ENCODE results near the gene RHCG. TPM values are rescaled to one million over a fixed set of nuclear protein-coding genes. Genes with fewer than 3 reads are reported as not detected.

Gene RHCG
- polyA plus RNA-seq, 1 of the 3 experiments (the other 2 are of a cell fraction): not detected

DNA sequence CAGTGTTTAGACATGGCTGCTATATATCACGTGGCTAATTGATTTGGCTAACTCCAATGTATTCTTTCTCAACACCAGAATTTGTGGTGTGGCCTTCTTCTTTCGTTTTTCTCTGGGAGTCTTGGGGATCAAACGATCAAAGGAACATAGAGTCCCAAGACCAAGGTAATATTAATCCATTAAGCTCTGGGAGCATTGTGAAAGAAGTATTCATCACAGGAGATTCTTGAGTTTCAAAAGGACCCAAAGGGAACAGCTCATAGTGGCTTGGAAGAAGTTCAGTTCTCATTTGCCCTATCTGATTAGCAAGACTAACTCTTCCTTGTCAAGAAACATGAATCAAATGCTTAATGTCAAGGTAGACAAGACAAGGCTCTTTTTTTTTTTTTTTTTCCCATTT lies 46.0 kb upstream of the RHCG start:
- Histone ChIP-seq H3K9me3 (peaks cover 8% of the 10 kb centered on the region), H3K4me3 (ENCODE audit: low read depth in 2 of 2, low read length in 1 of 2) (no peak overlapping the region)

DNA sequence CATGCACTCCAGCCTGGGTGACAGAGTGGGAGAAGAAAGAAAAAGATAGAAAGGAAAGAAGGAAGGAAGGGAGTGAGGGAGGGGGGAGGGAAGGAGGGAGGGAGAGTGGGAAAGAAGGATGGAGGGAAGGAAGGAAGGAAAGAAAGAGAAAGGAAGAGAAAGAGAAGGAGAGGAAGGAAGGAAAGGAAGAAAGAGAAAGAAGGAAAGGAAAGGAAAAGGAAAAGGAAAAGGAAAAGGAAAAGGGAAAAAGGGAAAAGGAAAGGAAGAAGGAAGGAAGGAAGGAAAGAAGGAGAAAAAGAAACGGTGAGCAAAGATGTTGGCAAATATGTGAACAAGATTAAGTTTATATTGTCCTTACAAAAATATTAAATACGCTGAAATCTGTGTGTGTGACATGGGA lies 42.6 kb upstream of the RHCG start:
- Histone ChIP-seq H3K9me2 (no peaks in the 10 kb centered on the region), H3K27me3 (ENCODE audit: insufficient read depth) (no peaks in the 10 kb centered on the region), H3F3A (replicated peaks; ENCODE audit: insufficient read depth) (no peaks in the 10 kb centered on the region), H3K4me3 (ENCODE audit: low read depth in 2 of 2, low read length in 1 of 2) (no peak overlapping the region), H3K4me2 (no peak overlapping the region), H3K4me1 (ENCODE audit: control insufficient read depth in 1 of 2, insufficient read depth in 2 of 2, low read depth in 1 of 2, low read length in 1 of 2) (no peaks in the 10 kb centered on the region), H3K36me3 (replicated peaks in 1 of 2; ENCODE audit: control insufficient read depth in 1 of 2, insufficient read depth in 2 of 2, low read length in 1 of 2) (no peaks in the 10 kb centered on the region), H4K20me1 (ENCODE audit: insufficient read depth) (no peaks in the 10 kb centered on the region), H3K27ac (ENCODE audit: low read depth in 2 of 2, low read length in 1 of 2) (no peak overlapping the region), H3K9me3 (peaks cover 8% of the 10 kb centered on the region), H3K79me2 (ENCODE audit: insufficient read depth) (no peaks in the 10 kb centered on the region), H3K9ac (no peak overlapping the region), H2AFZ (ENCODE audit: low read depth) (no peak overlapping the region)
- TF ChIP-seq GABPA (IDR thresholded peaks at IDR 0.05; ENCODE audit: low read depth): no peak
- TF ChIP-seq GATA2 (CRISPR knock-in tag; IDR thresholded peaks at IDR 0.05): no peak
- TF ChIP-seq, protein P1, sequence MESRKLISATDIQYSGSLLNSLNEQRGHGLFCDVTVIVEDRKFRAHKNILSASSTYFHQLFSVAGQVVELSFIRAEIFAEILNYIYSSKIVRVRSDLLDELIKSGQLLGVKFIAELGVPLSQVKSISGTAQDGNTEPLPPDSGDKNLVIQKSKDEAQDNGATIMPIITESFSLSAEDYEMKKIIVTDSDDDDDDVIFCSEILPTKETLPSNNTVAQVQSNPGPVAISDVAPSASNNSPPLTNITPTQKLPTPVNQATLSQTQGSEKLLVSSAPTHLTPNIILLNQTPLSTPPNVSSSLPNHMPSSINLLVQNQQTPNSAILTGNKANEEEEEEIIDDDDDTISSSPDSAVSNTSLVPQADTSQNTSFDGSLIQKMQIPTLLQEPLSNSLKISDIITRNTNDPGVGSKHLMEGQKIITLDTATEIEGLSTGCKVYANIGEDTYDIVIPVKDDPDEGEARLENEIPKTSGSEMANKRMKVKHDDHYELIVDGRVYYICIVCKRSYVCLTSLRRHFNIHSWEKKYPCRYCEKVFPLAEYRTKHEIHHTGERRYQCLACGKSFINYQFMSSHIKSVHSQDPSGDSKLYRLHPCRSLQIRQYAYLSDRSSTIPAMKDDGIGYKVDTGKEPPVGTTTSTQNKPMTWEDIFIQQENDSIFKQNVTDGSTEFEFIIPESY (IDR thresholded peaks at IDR 0.05; ENCODE audit: borderline replicate concordance, low read depth): no peak
- TF ChIP-seq RCOR1 (IDR thresholded peaks at IDR 0.05; ENCODE audit: low read length): no peak
- TF ChIP-seq EZH2phosphoT487 (IDR thresholded peaks at IDR 0.05; ENCODE audit: borderline replicate concordance, low read depth): no peak
- no peak for TF ChIP-seq CHD2 (IDR thresholded peaks at IDR 0.05; ENCODE audit: low read length, partially characterized antibody)
- TF ChIP-seq TAF1 (IDR thresholded peaks at IDR 0.05; ENCODE audit: borderline replicate concordance, low read depth, low read length): no peak
- no peak for TF ChIP-seq USF1 (IDR thresholded peaks at IDR 0.05; ENCODE audit: borderline replicate concordance, low read depth)
- TF ChIP-seq NFIC (IDR thresholded peaks at IDR 0.05; ENCODE audit: borderline replicate concordance): no peak
- TF ChIP-seq FOXM1 (IDR thresholded peaks at IDR 0.05; ENCODE audit: low read depth): no peak
- TF ChIP-seq MXI1 (IDR thresholded peaks at IDR 0.05; ENCODE audit: low read depth, low read length): no peak
- ChIA-PET CTCF (interaction anchor here (1.6 kb wide), 1 partner anchor 66 kb away, joined by 5 read pairs; no protein-coding TSS in a partner anchor), POLR2A (no interaction called here)
- WGBS (ENCODE audit: low lambda C conversion rate): 40% methylated on average over 2 of the region's 2 CpGs
- no peak for DNase-seq

More for the DNA sequence above, 46.0 kb upstream of the RHCG start:
- no peak for DNase-seq
- CTCF ChIA-PET: interaction anchor here (0.6 to 1.8 kb wide), 3 partner anchors 61 to 184 kb away, joined by 3 to 7 read pairs (median 5); no protein-coding TSS in a partner anchor
- POLR2A ChIA-PET: no interaction called here
- Histone ChIP-seq H3K9ac (no peak overlapping the region), H3K9me2 (no peaks in the 10 kb centered on the region), H3K4me1 (ENCODE audit: control insufficient read depth in 1 of 2, insufficient read depth in 2 of 2, low read depth in 1 of 2, low read length in 1 of 2) (peaks cover 0 to 2% of the 10 kb centered on the region in 2 experiments; a peak in 1 of 4 replicates), H3F3A (replicated peaks; ENCODE audit: insufficient read depth) (no peaks in the 10 kb centered on the region), H3K4me2 (no peak overlapping the region), H3K36me3 (replicated peaks in 1 of 2; ENCODE audit: control insufficient read depth in 1 of 2, insufficient read depth in 2 of 2, low read length in 1 of 2) (no peaks in the 10 kb centered on the region), H2AFZ (ENCODE audit: low read depth) (no peak overlapping the region), H3K79me2 (ENCODE audit: insufficient read depth) (no peaks in the 10 kb centered on the region), H3K27ac (ENCODE audit: low read depth in 2 of 2, low read length in 1 of 2) (no peak overlapping the region), H4K20me1 (ENCODE audit: insufficient read depth) (no peaks in the 10 kb centered on the region), H3K27me3 (ENCODE audit: insufficient read depth) (no peaks in the 10 kb centered on the region; the same call in 1 of the 2 replicates)
- TF ChIP-seq TEAD4 (IDR thresholded peaks at IDR 0.05; ENCODE audit: borderline replicate concordance, insufficient read depth) (no peak), JUND (IDR thresholded peaks at IDR 0.05) (no peak), MEF2A (IDR thresholded peaks at IDR 0.05; ENCODE audit: borderline replicate concordance, low read depth) (no peak), GABPA (IDR thresholded peaks at IDR 0.05; ENCODE audit: low read depth) (no peak), FOXM1 (IDR thresholded peaks at IDR 0.05; ENCODE audit: low read depth) (no peak), TCF12 (IDR thresholded peaks at IDR 0.05) (no peak), NFIC (IDR thresholded peaks at IDR 0.05; ENCODE audit: borderline replicate concordance) (no peak), EP300 (IDR thresholded peaks at IDR 0.05; ENCODE audit: borderline replicate concordance in 1 of 2, low read depth in 1 of 2, low read length in 1 of 2) (no peak), USF1 (IDR thresholded peaks at IDR 0.05; ENCODE audit: borderline replicate concordance, low read depth) (no peak), RCOR1 (IDR thresholded peaks at IDR 0.05; ENCODE audit: low read length) (no peak), MXI1 (IDR thresholded peaks at IDR 0.05; ENCODE audit: low read depth, low read length) (no peak)
- TF ChIP-seq, protein P1 (IDR thresholded peaks at IDR 0.05; ENCODE audit: borderline replicate concordance, low read depth): no peak
- TF ChIP-seq, protein P2, sequence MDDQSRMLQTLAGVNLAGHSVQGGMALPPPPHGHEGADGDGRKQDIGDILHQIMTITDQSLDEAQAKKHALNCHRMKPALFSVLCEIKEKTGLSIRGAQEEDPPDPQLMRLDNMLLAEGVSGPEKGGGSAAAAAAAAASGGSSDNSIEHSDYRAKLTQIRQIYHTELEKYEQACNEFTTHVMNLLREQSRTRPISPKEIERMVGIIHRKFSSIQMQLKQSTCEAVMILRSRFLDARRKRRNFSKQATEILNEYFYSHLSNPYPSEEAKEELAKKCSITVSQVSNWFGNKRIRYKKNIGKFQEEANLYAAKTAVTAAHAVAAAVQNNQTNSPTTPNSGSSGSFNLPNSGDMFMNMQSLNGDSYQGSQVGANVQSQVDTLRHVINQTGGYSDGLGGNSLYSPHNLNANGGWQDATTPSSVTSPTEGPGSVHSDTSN (IDR thresholded peaks at IDR 0.05): no peak
- WGBS (ENCODE audit: low lambda C conversion rate): 32% methylated on average over 3 of the region's 3 CpGs

Measured in SK-N-SH (cell line).